Measurements from ENCODE around the gene SWI5. TPM values are rescaled to one million over a fixed set of nuclear protein-coding genes. Genes with fewer than 3 reads are reported as not detected.

Gene SWI5
- total RNA-seq, 4 donors from 2014 or later: 15.2 to 28.2 (median 17.5) TPM

- H3K4me3 ChIP-seq: no peak overlapping the region
- H3K27ac ChIP-seq: no peak overlapping the region
- no peak for DNase-seq
- no peaks in the 10 kb centered on the region for H3K36me3 ChIP-seq
- 86 to 88% methylated on average over 15 to 21 of the region's 28 CpGs for WGBS, 2 donors
- no peaks in the 10 kb centered on the region for H3K4me1 ChIP-seq
- no peaks in the 10 kb centered on the region for H3K9me3 ChIP-seq
- no peak for TF ChIP-seq POLR2A (IDR thresholded peaks at IDR 0.05)
- no peak for TF ChIP-seq CTCF (IDR thresholded peaks at IDR 0.05)
- intact Hi-C loops (cut with DNase I): no loop called here
- H3K27me3 ChIP-seq: no peaks in the 10 kb centered on the region
These were observed 42.2 kb upstream of the SWI5 start for GRCh38 chr9:128233817-128234406.

GRCh38 chr9:128242124-128242523 lies 34.0 kb upstream of the SWI5 start:
- WGBS, 2 donors: 57% methylated on average over 3 of the region's 4 CpGs; no CpG with 5 or more reads in 1 of the 2 donors
- H3K27me3 ChIP-seq: peaks cover 0 to 25% (median 0%) of the 10 kb centered on the region in 4 donors
- TF ChIP-seq POLR2A (IDR thresholded peaks at IDR 0.05) (no peak), CTCF (IDR thresholded peaks at IDR 0.05) (no peak)
- no peaks in the 10 kb centered on the region for H3K36me3 ChIP-seq
- peak overlapping the region in 3 of 4 donors; percentile 55 to 89 (median 80) for H3K27ac ChIP-seq
- no peak for DNase-seq
- intact Hi-C loops (cut with DNase I): no loop called here
- H3K4me1 ChIP-seq: peaks cover 10 to 34% (median 14%) of the 10 kb centered on the region in 3 donors
- no peak overlapping the region for H3K4me3 ChIP-seq
- H3K9me3 ChIP-seq: no peaks in the 10 kb centered on the region

GRCh38 chr9:128242828-128243214 lies 33.3 kb upstream of the SWI5 start:
- no peak for DNase-seq

GRCh38 chr9:128243215-128244018 lies 32.7 kb upstream of the SWI5 start:
- no peak for TF ChIP-seq CTCF (IDR thresholded peaks at IDR 0.05)
- no peak for DNase-seq
- Histone ChIP-seq H3K27ac (peak overlapping the region; percentile 51 to 89 (median 68)), H3K36me3 (no peaks in the 10 kb centered on the region), H3K27me3 (peaks cover 0 to 25% (median 0%) of the 10 kb centered on the region in 4 donors), H3K4me1 (peaks cover 10 to 34% (median 14%) of the 10 kb centered on the region in 3 donors), H3K4me3 (peak overlapping the region in 2 of 4 donors; percentile 9 to 57), H3K9me3 (no peaks in the 10 kb centered on the region)
- WGBS, 2 donors: 42 to 80% methylated on average over 1 to 4 of the region's 13 CpGs
- intact Hi-C loops (cut with DNase I): no loop called here

More at GRCh38 chr9:128242828-128243214, 33.3 kb upstream of the SWI5 start:
- WGBS, 2 donors: 40% methylated on average over 1 of the region's 7 CpGs; no CpG with 5 or more reads in 1 of the 2 donors
- H3K27me3 ChIP-seq: peaks cover 0 to 25% (median 0%) of the 10 kb centered on the region in 4 donors
- no peaks in the 10 kb centered on the region for H3K36me3 ChIP-seq
- no peak for TF ChIP-seq CTCF (IDR thresholded peaks at IDR 0.05)
- no peak for TF ChIP-seq POLR2A (IDR thresholded peaks at IDR 0.05)
- peak overlapping the region in 1 of 4 donors; percentile 15 for H3K4me3 ChIP-seq
- H3K4me1 ChIP-seq: peaks cover 10 to 34% (median 14%) of the 10 kb centered on the region in 3 donors
- H3K27ac ChIP-seq: peak overlapping the region; percentile 51 to 89 (median 68)
- H3K9me3 ChIP-seq: no peaks in the 10 kb centered on the region
- intact Hi-C loops (cut with DNase I): no loop called here
